NCI-H128 (cell line): ENCODE data around the gene SERPINA4.

ENCODE experiments used
- DNase-seq: peaks from one replicate; lab custom pipeline; 2025; ENCODE audit not compliant: unreplicated experiment; lab: John Stamatoyannopoulos, UW

The SERPINA4 gene

GRCh38 chr14:94542811-94543440 lies 18.3 kb upstream of the SERPINA4 start:
- DNase-seq, result no peak

- no peak for DNase-seq
These were observed 17.7 kb upstream of the SERPINA4 start for GRCh38 chr14:94543449-94544124.

DNA sequence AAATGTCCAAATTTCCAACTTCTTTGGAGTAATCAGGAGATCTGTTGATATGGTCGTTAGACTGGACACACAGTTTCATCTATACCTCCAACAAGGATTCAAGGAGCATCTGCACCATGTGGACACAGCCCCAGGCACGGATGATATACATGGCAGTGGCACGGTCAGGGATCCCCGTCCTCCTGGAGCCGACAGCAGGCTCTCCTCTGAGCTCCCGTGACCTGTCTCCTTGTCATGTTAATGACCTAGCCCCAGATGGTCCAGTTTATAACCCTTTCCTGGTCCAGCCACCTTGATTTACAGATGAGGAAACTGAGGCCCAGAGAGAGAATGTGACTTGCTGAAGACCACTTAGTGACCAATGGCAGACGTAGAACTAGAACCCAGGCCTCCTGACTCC lies 16.5 kb upstream of the SERPINA4 start:
- DNase-seq, result no peak

- no peak for DNase-seq
These were observed 16.0 kb upstream of the SERPINA4 start for GRCh38 chr14:94545131-94545841.

DNA sequence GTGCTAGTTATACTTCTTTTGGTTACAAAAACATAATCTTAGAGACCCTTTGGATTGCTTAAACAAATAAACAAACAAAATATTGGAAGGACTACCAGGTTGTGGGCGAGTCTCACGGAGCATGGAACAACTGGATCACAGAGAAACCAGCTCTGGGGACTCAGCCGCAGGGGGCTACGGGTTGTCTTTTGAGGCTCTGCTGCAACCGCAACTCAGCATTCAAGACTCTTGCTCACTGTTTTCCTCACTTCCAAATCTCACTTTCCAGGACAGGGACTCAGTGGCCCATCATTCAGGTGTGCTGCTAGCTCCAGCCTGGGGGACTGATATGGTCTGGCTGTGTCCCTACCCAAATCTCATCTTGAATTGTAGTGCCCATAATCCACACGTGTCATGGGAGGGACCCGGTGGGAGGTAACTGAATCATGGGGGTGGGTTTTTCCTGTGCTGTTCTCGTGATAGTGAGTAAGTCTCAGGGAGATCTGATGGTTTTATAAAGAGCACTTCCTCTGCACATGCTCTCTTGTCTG lies 14.0 kb upstream of the SERPINA4 start:
- DNase-seq, result no peak

DNA sequence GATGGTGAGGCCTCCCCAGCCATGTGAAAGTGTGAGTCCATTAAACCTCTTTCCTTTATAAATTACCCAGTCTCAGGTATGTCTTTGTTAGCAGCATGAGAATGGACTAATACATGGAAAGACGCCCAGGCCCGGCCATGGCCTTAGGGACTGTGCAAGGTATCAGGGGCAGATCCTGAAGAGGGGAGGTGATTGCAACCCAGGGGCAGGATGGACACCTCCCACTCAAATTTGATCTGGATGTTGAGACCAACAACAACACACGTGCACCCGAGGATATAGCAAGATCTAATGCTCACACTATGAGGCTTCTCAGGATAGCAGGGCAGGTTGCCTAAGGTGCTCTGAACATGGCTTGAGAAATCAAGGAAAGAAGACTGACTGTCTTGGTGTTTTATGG lies 13.5 kb upstream of the SERPINA4 start:
- DNase-seq, result no peak

DNA sequence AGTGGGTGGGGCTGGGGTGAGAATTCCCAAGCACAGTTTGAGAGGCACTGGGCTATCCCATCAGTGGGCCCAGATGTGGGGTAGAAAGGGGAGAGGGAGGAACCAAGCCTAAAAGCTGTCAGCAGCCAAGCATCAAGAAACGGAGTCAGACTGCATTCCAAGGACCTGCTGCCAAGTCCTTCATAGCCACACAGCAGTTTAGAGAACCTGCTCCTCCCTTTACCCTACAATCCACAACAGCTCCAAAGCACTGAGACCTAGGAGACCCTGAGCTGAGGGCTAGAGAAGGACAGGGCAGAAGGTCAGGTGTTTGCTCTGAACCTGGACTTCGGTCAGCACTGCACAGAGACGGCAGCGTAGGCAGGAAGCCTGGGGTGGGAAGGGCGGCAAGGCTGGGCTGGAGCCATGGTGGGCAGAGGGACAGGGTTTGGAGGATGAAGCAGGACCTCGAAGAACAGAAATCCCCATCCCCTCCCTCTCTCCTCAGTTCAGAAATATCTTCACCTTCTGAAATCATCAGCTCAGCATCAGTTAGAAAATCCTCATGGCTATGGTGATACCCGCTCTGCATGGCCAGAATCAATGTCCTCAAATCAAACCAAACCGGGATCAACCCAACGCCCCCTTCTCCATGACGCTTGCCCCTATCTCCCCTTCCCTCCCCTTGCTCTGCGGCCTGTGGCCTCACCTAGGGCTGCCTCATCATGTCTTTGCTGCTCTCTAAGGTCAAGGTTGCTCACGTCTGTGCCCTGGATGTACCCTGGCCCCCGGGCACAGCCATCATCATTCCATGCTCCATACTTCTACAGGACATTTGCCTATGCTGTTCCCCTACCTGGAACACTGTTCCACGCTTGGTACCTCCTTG lies 12.9 kb upstream of the SERPINA4 start:
- DNase-seq, result no peak

GRCh38 chr14:94548999-94549985 lies 11.9 kb upstream of the SERPINA4 start:
- peak; percentile 23 for DNase-seq

- DNase-seq, result no peak
These were observed 11.2 kb upstream of the SERPINA4 start for GRCh38 chr14:94550041-94550440.

GRCh38 chr14:94555991-94556390 lies 5.3 kb upstream of the SERPINA4 start:
- DNase-seq, result no peak

GRCh38 chr14:94557327-94557726 lies 3.9 kb upstream of the SERPINA4 start:
- no peak for DNase-seq

- DNase-seq, result no peak
These were observed 2.4 kb upstream of the SERPINA4 start for GRCh38 chr14:94558842-94559241.

GRCh38 chr14:94559638-94560290 lies 1.5 kb upstream of the SERPINA4 start:
- no peak for DNase-seq

DNA sequence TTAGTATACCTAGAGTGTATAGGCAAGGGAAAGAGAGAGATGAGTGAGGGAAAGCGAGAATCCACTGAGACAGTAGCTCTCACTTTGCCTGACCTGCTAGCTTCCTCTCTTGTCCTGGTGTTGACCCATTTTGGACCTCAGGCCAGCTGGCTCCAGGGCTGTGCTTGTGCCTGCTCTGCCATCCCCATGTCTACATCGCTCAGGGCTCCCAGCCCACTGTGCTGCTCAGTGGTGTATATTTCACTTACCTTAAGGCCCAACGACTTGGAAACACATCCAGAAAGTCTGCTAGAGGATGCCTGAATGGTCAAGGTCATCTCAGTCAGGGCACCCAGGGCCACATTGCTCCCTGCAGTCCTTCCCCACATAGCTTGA lies 964 bp upstream of the SERPINA4 start:
- DNase-seq, result no peak

- DNase-seq, result no peak
These were observed 391 bp downstream of the SERPINA4 start for GRCh38 chr14:94561656-94562010.

GRCh38 chr14:94562022-94562421 lies 780 bp downstream of the SERPINA4 start:
- no peak for DNase-seq

DNA sequence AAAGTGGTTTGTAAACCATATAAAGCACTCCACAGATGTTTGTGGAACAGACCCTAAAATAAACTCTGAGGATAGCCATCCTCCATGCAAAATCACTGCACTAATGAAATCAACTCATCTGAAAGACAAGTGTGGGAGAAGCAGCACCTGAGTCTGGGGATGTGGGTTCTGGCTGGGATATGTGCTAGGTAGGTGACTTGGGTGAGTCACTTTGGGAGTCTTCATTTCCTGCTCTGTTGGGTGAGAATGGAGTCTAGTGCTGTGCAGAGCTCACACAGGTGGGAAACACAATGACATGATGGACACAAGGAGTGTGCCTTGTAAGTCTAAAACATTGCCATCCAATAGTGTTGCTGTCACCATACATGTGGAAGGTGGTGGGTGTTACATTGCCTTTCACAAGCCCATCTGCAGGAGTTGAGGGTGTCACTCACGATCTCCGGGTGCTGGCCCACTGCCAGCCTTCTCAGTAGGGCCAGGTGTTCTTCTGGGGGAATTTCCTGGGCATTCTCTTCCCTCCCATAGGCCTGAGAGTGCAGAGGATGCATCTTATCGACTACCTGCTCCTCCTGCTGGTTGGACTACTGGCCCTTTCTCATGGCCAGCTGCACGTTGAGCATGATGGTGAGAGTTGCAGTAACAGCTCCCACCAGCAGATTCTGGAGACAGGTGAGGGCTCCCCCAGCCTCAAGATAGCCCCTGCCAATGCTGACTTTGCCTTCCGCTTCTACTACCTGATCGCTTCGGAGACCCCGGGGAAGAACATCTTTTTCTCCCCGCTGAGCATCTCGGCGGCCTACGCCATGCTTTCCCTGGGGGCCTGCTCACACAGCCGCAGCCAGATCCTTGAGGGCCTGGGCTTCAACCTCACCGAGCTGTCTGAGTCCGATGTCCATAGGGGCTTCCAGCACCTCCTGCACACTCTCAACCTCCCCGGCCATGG lies 2.0 kb downstream of the SERPINA4 start:
- DNase-seq, result no peak

DNA sequence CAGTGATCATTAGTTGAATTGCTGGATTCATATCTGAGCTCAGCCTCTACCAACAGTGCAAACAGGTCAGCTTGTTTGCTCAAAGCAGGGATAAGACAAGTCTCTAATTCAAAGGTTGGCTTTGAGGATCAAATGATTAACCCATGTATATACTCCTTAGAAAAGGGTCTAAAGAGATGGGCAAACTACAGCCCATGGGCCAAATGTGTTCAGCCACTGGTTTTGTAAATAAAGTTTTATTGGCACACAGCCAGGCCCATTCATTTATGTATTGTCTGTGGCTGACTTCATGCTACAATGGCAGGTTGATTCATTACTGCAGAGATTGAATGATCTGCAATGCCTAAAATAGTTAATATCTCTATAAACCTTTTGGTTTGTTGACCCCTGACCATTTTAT lies 3.1 kb downstream of the SERPINA4 start:
- DNase-seq, result no peak
